GM21447 (cell line): ENCODE measurements around the gene KIFC3.
"Not testable (repeated sequence)": the region's sequence is repeated elsewhere in the genome, so short reads cannot be mapped to it uniquely, and the experiment has no call there.

Experiments
- ATAC-seq: cut with Tn5 transposase; IDR thresholded peaks from one replicate; pipeline ENCODE4 v1.9.1; 2021; ENCODE audit not compliant: unreplicated experiment

The KIFC3 gene, protein sequence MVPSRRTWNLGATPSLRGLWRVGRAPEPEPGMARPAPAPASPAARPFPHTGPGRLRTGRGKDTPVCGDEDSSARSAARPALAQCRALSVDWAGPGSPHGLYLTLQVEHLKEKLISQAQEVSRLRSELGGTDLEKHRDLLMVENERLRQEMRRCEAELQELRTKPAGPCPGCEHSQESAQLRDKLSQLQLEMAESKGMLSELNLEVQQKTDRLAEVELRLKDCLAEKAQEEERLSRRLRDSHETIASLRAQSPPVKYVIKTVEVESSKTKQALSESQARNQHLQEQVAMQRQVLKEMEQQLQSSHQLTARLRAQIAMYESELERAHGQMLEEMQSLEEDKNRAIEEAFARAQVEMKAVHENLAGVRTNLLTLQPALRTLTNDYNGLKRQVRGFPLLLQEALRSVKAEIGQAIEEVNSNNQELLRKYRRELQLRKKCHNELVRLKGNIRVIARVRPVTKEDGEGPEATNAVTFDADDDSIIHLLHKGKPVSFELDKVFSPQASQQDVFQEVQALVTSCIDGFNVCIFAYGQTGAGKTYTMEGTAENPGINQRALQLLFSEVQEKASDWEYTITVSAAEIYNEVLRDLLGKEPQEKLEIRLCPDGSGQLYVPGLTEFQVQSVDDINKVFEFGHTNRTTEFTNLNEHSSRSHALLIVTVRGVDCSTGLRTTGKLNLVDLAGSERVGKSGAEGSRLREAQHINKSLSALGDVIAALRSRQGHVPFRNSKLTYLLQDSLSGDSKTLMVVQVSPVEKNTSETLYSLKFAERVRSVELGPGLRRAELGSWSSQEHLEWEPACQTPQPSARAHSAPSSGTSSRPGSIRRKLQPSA

DNA sequence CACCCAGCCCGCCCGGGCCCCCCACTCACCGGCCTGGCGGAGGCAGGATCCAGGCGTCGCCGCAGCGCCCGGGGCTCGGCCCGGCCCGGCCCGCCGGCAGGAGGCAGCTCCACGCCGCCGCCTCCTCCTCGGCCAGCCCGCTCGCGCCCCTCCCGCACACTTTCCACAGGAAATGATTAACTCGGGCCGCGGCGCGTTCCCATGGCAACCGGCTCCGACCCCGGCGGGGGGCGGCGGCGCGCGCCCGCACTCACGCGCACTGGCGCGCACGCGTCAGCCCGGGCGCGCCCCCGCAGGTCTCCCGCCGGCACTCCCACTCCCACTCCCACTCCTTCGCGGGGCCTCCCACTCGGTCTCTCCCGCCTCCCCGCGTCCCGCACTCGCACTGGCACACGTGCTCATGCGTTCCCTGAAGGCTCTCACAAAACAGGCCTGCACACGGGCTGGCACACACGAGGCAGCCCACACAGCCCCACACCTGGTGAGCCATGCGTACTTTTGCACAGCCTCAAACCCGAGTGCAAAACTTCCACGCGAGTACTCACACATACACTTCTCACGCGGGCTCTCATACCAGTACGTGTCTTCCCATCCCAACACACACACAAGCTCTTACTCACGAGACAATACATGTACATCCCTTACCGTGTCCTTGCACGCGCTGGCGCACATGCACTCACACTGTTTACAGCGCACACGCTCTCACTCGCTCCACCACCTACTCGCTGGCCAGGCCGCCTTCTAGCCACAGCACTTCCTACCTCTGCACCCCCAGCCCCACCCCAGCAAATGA lies at the start of gene KIFC3:
TSS of gene KIFC3 (minus strand) at position 151 of the 793 bp plus-strand sequence. CDS start 4,248 bp downstream, outside the sequence.
- no peak for ATAC-seq

- ATAC-seq, result no peak
These were observed 45.9 kb upstream of the KIFC3 start for GRCh38 chr16:57848181-57848580.

- not testable (repeated sequence) for ATAC-seq
These were observed 44.6 kb upstream of the KIFC3 start for GRCh38 chr16:57846931-57847330.

DNA sequence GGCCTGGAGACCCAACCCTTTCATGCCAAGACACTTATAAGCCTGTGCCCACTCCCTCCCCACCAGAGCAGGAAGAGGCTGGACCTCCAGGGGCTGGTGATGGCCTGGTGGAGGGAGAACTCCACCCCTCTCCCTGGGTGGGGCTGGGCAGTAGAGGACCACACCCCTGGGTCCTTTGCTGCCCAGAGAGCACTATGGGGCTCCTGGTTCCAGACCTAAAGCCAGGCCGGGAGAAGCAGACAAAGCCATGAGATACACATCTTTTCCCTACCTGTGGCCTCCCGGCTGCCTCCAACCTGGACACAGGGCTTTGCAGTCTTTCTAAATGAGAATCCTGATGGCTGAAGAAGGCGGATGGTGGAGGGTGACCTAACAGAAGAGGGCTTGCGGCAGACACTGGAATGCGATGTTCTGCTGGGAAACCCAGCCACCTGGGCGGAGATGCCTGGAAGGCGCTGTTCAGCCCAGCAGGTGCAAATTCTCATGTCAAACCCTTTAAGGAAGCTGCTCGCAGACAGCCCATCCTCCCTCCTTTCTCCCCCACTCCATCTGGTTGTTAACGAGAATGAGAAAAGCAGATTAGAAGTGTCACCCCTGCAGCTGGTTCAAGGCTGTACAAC lies 43.9 kb upstream of the KIFC3 start:
- no peak for ATAC-seq

GRCh38 chr16:57845115-57845514 lies 42.8 kb upstream of the KIFC3 start:
- no peak for ATAC-seq

- no peak for ATAC-seq
These were observed 42.2 kb upstream of the KIFC3 start for GRCh38 chr16:57844416-57845030.

GRCh38 chr16:57843400-57843799 lies 41.1 kb upstream of the KIFC3 start:
- ATAC-seq, result no peak

DNA sequence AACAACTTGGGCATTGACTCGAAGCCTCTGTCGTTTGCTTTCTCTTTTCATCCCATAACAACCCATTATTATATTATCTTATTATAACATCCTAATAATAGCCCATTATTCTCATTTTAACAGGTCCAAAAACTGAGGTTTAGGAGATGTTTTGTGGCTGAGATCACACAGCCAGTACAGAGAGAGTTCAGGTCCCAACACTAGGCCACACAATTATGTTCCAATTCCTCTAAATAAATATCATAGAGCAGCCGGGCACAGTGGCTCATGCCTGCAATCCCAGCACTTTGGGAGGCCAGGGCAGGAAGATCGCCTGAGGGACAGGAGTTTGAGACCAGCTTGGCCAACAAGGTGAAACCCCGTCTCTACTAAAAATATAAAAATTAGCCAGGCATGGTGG lies 40.3 kb upstream of the KIFC3 start:
- no peak for ATAC-seq

- ATAC-seq, result no peak
These were observed 38.5 kb upstream of the KIFC3 start for GRCh38 chr16:57840833-57841232.

DNA sequence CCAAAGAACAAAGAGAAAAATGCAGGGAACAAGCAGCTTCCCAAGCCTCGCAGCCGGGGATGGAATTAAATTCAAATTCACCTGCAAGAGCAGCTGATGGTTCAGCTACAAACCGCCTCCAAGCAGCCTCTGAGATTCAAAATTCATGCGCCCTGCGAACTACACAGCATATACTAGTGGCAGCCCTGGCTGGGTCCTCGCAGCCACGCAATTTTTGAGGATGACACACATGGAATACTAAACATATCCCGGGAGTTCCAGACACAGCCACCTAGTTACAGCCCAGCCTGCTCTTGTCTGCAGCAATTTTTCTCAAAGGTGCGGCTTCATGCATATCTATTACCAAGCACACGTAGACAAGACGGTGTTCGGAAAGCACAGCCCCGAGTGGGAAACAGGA lies 35.9 kb upstream of the KIFC3 start:
- ATAC-seq, result no peak

GRCh38 chr16:57837305-57838125 lies 35.2 kb upstream of the KIFC3 start:
- ATAC-seq, result no peak

GRCh38 chr16:57835439-57835838 lies 33.1 kb upstream of the KIFC3 start:
- not testable (repeated sequence) for ATAC-seq

DNA sequence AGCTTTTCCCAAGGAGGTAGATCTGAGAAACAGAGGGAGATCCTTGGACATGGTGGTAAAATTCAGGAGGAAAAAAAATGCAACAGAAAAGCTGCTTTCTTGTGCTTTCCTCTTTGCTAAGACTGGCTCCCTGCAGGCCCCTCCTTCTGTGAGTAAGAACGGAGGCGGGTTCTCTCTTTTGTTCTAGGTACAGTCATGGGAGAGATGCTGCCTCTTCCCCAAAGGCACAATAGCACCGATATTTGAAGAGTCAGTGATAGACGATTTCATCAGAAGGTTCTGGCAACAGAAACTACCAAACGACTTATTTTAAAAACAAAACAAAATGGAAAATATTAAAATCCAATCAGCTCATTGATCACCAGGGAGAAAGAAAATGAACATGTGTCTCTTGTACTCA lies 32.6 kb upstream of the KIFC3 start:
- ATAC-seq, result no peak

DNA sequence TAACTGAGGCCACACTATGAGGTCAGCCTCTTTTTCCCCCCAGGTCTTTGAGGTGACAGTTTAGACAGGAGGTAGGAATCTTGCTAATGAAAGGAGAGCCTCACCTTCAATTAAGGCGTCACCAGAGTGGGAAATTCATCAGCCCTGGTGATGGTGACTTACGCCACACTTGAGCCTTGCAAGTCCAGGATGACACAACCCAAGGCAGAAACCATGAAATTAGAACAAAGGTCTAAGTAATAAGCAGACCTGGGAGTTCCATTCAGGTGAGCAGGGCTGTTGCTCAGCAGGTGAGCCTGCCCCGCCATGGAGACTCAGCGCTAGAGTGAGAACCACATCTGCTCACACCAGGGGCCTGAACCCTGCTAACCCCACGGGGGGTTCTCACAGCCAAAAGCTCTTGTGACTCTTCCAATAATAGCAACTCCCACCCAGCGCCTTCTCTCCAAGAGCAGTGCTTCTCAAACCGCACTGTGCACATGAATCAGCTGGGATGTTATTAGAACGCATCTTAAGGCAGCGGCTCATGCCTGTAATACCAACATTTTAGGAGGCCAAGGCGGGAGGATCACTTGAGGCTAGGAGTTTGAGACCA lies 28.7 kb upstream of the KIFC3 start:
- no peak for ATAC-seq

GRCh38 chr16:57829969-57830360 lies 27.7 kb upstream of the KIFC3 start:
- no peak for ATAC-seq

GRCh38 chr16:57828272-57829161 lies 26.2 kb upstream of the KIFC3 start:
- ATAC-seq, result no peak

DNA sequence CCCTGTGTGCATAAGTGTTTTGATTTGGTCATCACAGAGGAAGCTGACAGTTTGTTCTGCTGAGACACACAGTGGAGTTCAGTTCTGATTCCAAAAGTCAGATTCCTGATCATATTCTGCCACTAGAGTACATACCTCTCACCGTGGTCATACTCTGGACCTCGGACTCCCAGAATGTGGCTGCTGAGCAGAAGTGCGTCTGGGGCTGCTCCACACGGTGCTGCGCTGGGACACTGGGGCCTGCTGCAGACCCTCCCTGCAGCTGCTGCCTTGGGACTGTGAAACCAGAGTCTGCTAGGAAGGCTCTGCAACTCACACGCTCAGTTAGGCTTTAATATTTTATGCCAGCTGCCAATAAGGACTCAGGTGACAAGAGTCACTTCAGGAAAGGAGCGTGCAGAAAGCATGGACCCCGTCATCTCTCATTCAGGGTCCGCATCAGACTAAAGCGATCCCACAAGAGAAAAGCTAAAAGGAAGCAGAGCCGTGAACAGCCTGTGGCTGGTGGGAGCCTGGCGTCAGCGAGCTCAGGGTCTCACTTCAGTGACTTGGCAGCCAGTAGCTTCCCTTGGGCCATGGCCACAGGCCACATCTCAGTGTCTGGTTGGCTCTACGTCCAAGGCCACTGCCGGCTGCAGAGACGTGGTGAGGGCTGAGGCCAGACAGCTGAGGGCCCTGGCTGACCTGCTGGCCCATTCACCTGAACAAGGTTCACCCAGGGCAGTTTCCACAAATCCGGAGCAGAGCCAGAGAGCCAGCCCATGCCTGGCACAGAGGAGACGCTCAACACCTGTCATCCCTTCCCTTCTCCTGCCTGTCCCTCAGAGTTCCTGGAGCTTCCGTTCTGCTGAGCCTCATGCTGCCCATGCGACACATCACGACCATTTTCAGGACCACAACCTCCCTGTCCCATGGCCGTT lies 24.7 kb upstream of the KIFC3 start:
- ATAC-seq, result no peak
